Cardiac fibroblast (primary cell): ENCODE results near the gene RNF148.
A peak's percentile ranks its signal among the peaks of the same experiment; 100 is the strongest.

Source experiments
- DNase-seq, 2 donors: peaks; one replicate each; pipeline versions ENCODE4 v3.0.0 to v3.0.0-alpha.2; 2010; ENCODE audit warnings: low read depth in 2 of 2
- H3K4me3 ChIP-seq, 2 donors: replicated peaks in 1 of 2; 1 replicate in 1 of 2; 2 replicates in 1 of 2; pipeline ENCODE4 v1.5.1; 2011; ENCODE audit warnings: low read depth in 2 of 2, low read length in 2 of 2, mild to moderate bottlenecking in 2 of 2, moderate library complexity in 1 of 2
- CTCF ChIP-seq: IDR thresholded peaks from one replicate; pipeline ENCODE4 v1.5.1; 2011; ENCODE audit warnings: low read depth, mild to moderate bottlenecking, low read length, inconsistent platforms

RNF148 gene

GRCh38 chr7:122702872-122703510, at the start of gene RNF148:
Gene RNF148 (minus strand): TSS chr7:122702922. CDS start chr7:122702750, 172 bp downstream.
- no peak for DNase-seq

GRCh38 chr7:122750389-122750788, 47.7 kb upstream of the RNF148 start:
- no peak for TF ChIP-seq CTCF
- H3K4me3 ChIP-seq, result no peak overlapping the region
- DNase-seq, result no peak

More at GRCh38 chr7:122702872-122703510, at the start of gene RNF148:
- no peak within 1 kb of the TSS for H3K4me3 ChIP-seq
- no peak for TF ChIP-seq CTCF

GRCh38 chr7:122748195-122748594, 45.5 kb upstream of the RNF148 start:
- H3K4me3 ChIP-seq, result no peak overlapping the region
- TF ChIP-seq CTCF, result no peak
- no peak for DNase-seq

GRCh38 chr7:122746948-122747347, 44.2 kb upstream of the RNF148 start:
- no peak overlapping the region for H3K4me3 ChIP-seq
- no peak for TF ChIP-seq CTCF
- DNase-seq, result no peak

- no peak for DNase-seq
- TF ChIP-seq CTCF, result no peak
- no peak overlapping the region for H3K4me3 ChIP-seq
Measured at GRCh38 chr7:122743211-122743610, 40.5 kb upstream of the RNF148 start.

- TF ChIP-seq CTCF, result no peak
- H3K4me3 ChIP-seq, result no peak overlapping the region
- DNase-seq, result no peak
Measured at GRCh38 chr7:122738947-122739346, 36.2 kb upstream of the RNF148 start.

GRCh38 chr7:122736183-122736582, 33.5 kb upstream of the RNF148 start:
- TF ChIP-seq CTCF, result no peak
- no peak overlapping the region for H3K4me3 ChIP-seq
- peak in 1 of 2 donors; percentile 22 for DNase-seq
